Measurements from ENCODE around the gene DCDC2C.

Gene DCDC2C

GRCh38 chr2:3754280-3754679, 50.9 kb downstream of the DCDC2C start:
- H3K4me1 ChIP-seq (ENCODE audit: insufficient read depth, low read length) = peaks cover 8% of the 10 kb centered on the region; the same call in 1 of the 2 replicates
- H3K9ac ChIP-seq (ENCODE audit: low read depth, low read length) = no peak overlapping the region
- H3K9me3 ChIP-seq (ENCODE audit: control insufficient read depth, insufficient read depth, low read length) = no peaks in the 10 kb centered on the region
- H3K36me3 ChIP-seq (ENCODE audit: insufficient read depth, low read length) = no peaks in the 10 kb centered on the region

GRCh38 chr2:3754795-3755194, 51.4 kb downstream of the DCDC2C start:
- no peaks in the 10 kb centered on the region for H3K9me3 ChIP-seq (ENCODE audit: control insufficient read depth, insufficient read depth, low read length)
- no peak overlapping the region for H3K9ac ChIP-seq (ENCODE audit: low read depth, low read length)
- H3K36me3 ChIP-seq (ENCODE audit: insufficient read depth, low read length) = no peaks in the 10 kb centered on the region
- peaks cover 8% of the 10 kb centered on the region; the same call in 1 of the 2 replicates for H3K4me1 ChIP-seq (ENCODE audit: insufficient read depth, low read length)

GRCh38 chr2:3755277-3755676, 51.9 kb downstream of the DCDC2C start:
- Histone ChIP-seq H3K9me3 (ENCODE audit: control insufficient read depth, insufficient read depth, low read length) (no peaks in the 10 kb centered on the region), H3K36me3 (ENCODE audit: insufficient read depth, low read length) (no peaks in the 10 kb centered on the region), H3K9ac (ENCODE audit: low read depth, low read length) (no peak overlapping the region), H3K4me1 (ENCODE audit: insufficient read depth, low read length) (peaks cover 8% of the 10 kb centered on the region; the same call in 1 of the 2 replicates)

- Histone ChIP-seq H3K9ac (ENCODE audit: low read depth, low read length) (no peak overlapping the region), H3K4me1 (ENCODE audit: insufficient read depth, low read length) (peaks cover 8% of the 10 kb centered on the region; the same call in 1 of the 2 replicates), H3K9me3 (ENCODE audit: control insufficient read depth, insufficient read depth, low read length) (no peaks in the 10 kb centered on the region), H3K36me3 (ENCODE audit: insufficient read depth, low read length) (no peaks in the 10 kb centered on the region)
Measured at GRCh38 chr2:3756306-3756705, 52.9 kb downstream of the DCDC2C start.

GRCh38 chr2:3758906-3759305, 55.5 kb downstream of the DCDC2C start:
- Histone ChIP-seq H3K36me3 (ENCODE audit: insufficient read depth, low read length) (no peaks in the 10 kb centered on the region), H3K9me3 (ENCODE audit: control insufficient read depth, insufficient read depth, low read length) (no peaks in the 10 kb centered on the region), H3K4me1 (ENCODE audit: insufficient read depth, low read length) (peaks cover 6% of the 10 kb centered on the region; the same call in 1 of the 2 replicates), H3K9ac (ENCODE audit: low read depth, low read length) (no peak overlapping the region)

- Histone ChIP-seq H3K4me1 (ENCODE audit: insufficient read depth, low read length) (peaks cover 2% of the 10 kb centered on the region; the same call in 1 of the 2 replicates), H3K9ac (ENCODE audit: low read depth, low read length) (no peak overlapping the region), H3K36me3 (ENCODE audit: insufficient read depth, low read length) (no peaks in the 10 kb centered on the region), H3K9me3 (ENCODE audit: control insufficient read depth, insufficient read depth, low read length) (no peaks in the 10 kb centered on the region)
Measured at GRCh38 chr2:3759331-3759730, 56.0 kb downstream of the DCDC2C start.

- Histone ChIP-seq H3K36me3 (ENCODE audit: insufficient read depth, low read length) (no peaks in the 10 kb centered on the region), H3K4me1 (ENCODE audit: insufficient read depth, low read length) (no peaks in the 10 kb centered on the region), H3K9ac (ENCODE audit: low read depth, low read length) (no peak overlapping the region), H3K9me3 (ENCODE audit: control insufficient read depth, insufficient read depth, low read length) (no peaks in the 10 kb centered on the region)
Measured at GRCh38 chr2:3759761-3760160, 56.4 kb downstream of the DCDC2C start.

- H3K36me3 ChIP-seq (ENCODE audit: insufficient read depth, low read length) = no peaks in the 10 kb centered on the region
- H3K9ac ChIP-seq (ENCODE audit: low read depth, low read length) = no peak overlapping the region
- no peaks in the 10 kb centered on the region for H3K9me3 ChIP-seq (ENCODE audit: control insufficient read depth, insufficient read depth, low read length)
- no peaks in the 10 kb centered on the region for H3K4me1 ChIP-seq (ENCODE audit: insufficient read depth, low read length)
Measured at GRCh38 chr2:3761272-3761671, 57.9 kb downstream of the DCDC2C start.

- Histone ChIP-seq H3K9me3 (ENCODE audit: control insufficient read depth, insufficient read depth, low read length) (no peaks in the 10 kb centered on the region), H3K36me3 (ENCODE audit: insufficient read depth, low read length) (no peaks in the 10 kb centered on the region), H3K4me1 (ENCODE audit: insufficient read depth, low read length) (no peaks in the 10 kb centered on the region), H3K9ac (ENCODE audit: low read depth, low read length) (no peak overlapping the region)
Measured at GRCh38 chr2:3762771-3763447, 59.5 kb downstream of the DCDC2C start.

- H3K36me3 ChIP-seq (ENCODE audit: insufficient read depth, low read length) = no peaks in the 10 kb centered on the region
- no peaks in the 10 kb centered on the region for H3K9me3 ChIP-seq (ENCODE audit: control insufficient read depth, insufficient read depth, low read length)
- H3K9ac ChIP-seq (ENCODE audit: low read depth, low read length) = no peak overlapping the region
- no peaks in the 10 kb centered on the region for H3K4me1 ChIP-seq (ENCODE audit: insufficient read depth, low read length)
Measured at GRCh38 chr2:3766824-3767223, 63.4 kb downstream of the DCDC2C start.

GRCh38 chr2:3768960-3769765, 65.8 kb downstream of the DCDC2C start:
- H3K36me3 ChIP-seq (ENCODE audit: insufficient read depth, low read length) = no peaks in the 10 kb centered on the region
- H3K9me3 ChIP-seq (ENCODE audit: control insufficient read depth, insufficient read depth, low read length) = no peaks in the 10 kb centered on the region
- no peak overlapping the region for H3K9ac ChIP-seq (ENCODE audit: low read depth, low read length)
- H3K4me1 ChIP-seq (ENCODE audit: insufficient read depth, low read length) = no peaks in the 10 kb centered on the region

GRCh38 chr2:3769766-3770165, 66.4 kb downstream of the DCDC2C start:
- Histone ChIP-seq H3K36me3 (ENCODE audit: insufficient read depth, low read length) (no peaks in the 10 kb centered on the region), H3K9me3 (ENCODE audit: control insufficient read depth, insufficient read depth, low read length) (no peaks in the 10 kb centered on the region), H3K4me1 (ENCODE audit: insufficient read depth, low read length) (no peaks in the 10 kb centered on the region), H3K9ac (ENCODE audit: low read depth, low read length) (no peak overlapping the region)

- no peaks in the 10 kb centered on the region for H3K4me1 ChIP-seq (ENCODE audit: insufficient read depth, low read length)
- no peaks in the 10 kb centered on the region for H3K9me3 ChIP-seq (ENCODE audit: control insufficient read depth, insufficient read depth, low read length)
- H3K36me3 ChIP-seq (ENCODE audit: insufficient read depth, low read length) = no peaks in the 10 kb centered on the region
- H3K9ac ChIP-seq (ENCODE audit: low read depth, low read length) = no peak overlapping the region
Measured at GRCh38 chr2:3770724-3771415, 67.5 kb downstream of the DCDC2C start.

GRCh38 chr2:3771576-3771975, 68.2 kb downstream of the DCDC2C start:
- Histone ChIP-seq H3K36me3 (ENCODE audit: insufficient read depth, low read length) (no peaks in the 10 kb centered on the region), H3K9ac (ENCODE audit: low read depth, low read length) (no peak overlapping the region), H3K9me3 (ENCODE audit: control insufficient read depth, insufficient read depth, low read length) (no peaks in the 10 kb centered on the region), H3K4me1 (ENCODE audit: insufficient read depth, low read length) (no peaks in the 10 kb centered on the region)
